Osteoblast (primary cell): ENCODE data around the gene NGDN. TPM values are rescaled to one million over a fixed set of nuclear protein-coding genes. Genes with fewer than 3 reads are reported as not detected.

Experiments
- DNase-seq: peaks from one replicate; pipeline ENCODE4 v3.0.0; 2011; ENCODE audit warnings: low spot score, mixed read lengths; ENCODE audit not compliant: insufficient read length; ENCODE audit errors: missing footprints
- H2AFZ ChIP-seq: 2 replicates; pipeline ENCODE4 v1.6.0; 2011; ENCODE audit warnings: mild to moderate bottlenecking, low read length
- H3K27ac ChIP-seq: 2 replicates; pipeline ENCODE4 v1.5.1; 2011; ENCODE audit warnings: mild to moderate bottlenecking, low read depth, low read length, moderate library complexity
- H3K27me3 ChIP-seq: 2 replicates; pipeline ENCODE4 v1.6.0; 2012; ENCODE audit warnings: mild to moderate bottlenecking, control low read depth, inconsistent platforms, low read length, moderate library complexity; ENCODE audit not compliant: insufficient read depth
- H3K36me3 ChIP-seq: 2 replicates; pipeline ENCODE4 v1.5.1; 2011; ENCODE audit warnings: mild to moderate bottlenecking, low read length, control low read depth, moderate library complexity; ENCODE audit not compliant: insufficient read depth
- H3K4me1 ChIP-seq: 2 replicates; pipeline ENCODE4 v1.5.1; 2011; ENCODE audit warnings: mild to moderate bottlenecking, low read length, control low read depth, moderate library complexity; ENCODE audit not compliant: insufficient read depth
- H3K4me2 ChIP-seq: 2 replicates; pipeline ENCODE4 v1.6.0; 2011; ENCODE audit warnings: mild to moderate bottlenecking, low read length; ENCODE audit not compliant: insufficient read depth
- H3K4me3 ChIP-seq: fragments of 200-600 bp; sonication (generic); 3 replicates; pipeline ENCODE4 v1.5.1; 2012; ENCODE audit warnings: mild to moderate bottlenecking, low read length, inconsistent platforms; ENCODE audit not compliant: insufficient read depth
- H3K79me2 ChIP-seq: 2 replicates; pipeline ENCODE4 v1.6.0; 2012; ENCODE audit warnings: mild to moderate bottlenecking, low read length, control low read depth, inconsistent platforms; ENCODE audit not compliant: insufficient read depth
- H3K9me3 ChIP-seq: 2 replicates; pipeline ENCODE4 v1.5.1; 2011; ENCODE audit warnings: low read depth, low read length, control low read depth
- H4K20me1 ChIP-seq: 2 replicates; pipeline ENCODE4 v1.6.0; 2012; ENCODE audit warnings: mild to moderate bottlenecking, low read length, control low read depth; ENCODE audit not compliant: insufficient read depth
- total RNA-seq: library from RNA; depleted of rRNA; stranded (reverse); fragments of >200 nt; gene quantifications from 2 replicates; pipeline ENCODE4 v1.2.3, GENCODE V29; 2012
- TF ChIP-seq, protein P1 (sequence below): IDR thresholded peaks from 2 replicates; pipeline ENCODE4 v1.5.1; 2011; ENCODE audit warnings: mild to moderate bottlenecking, low read depth, low read length, moderate library complexity; ENCODE audit errors: extremely low read depth

NGDN gene
- total RNA-seq, 1 donor, result 49.6 TPM

DNA sequence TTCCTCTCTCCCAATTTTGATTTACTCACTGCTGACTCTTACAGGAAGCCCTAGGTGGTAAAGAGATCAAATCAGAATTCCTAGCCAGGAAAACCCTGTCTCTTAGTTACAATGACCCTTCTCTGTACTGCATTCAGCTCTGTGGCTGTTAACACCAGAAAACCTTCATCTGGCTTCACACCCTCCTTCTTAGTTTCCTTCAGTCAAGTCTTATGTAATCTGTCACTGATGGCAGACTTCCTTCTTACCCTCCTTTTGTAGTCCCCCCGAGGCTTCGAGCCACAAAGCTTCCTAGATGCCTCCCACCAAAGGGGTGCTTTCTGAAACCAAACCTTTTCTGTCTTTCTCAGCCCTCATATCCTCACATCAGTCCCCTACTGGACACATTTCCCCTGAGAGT, 16.5 kb downstream of the NGDN start:
- no peaks in the 10 kb centered on the region for H3K79me2 ChIP-seq
- no peaks in the 10 kb centered on the region for H3K4me1 ChIP-seq
- no peak overlapping the region for H3K4me3 ChIP-seq
- TF ChIP-seq, protein P1, sequence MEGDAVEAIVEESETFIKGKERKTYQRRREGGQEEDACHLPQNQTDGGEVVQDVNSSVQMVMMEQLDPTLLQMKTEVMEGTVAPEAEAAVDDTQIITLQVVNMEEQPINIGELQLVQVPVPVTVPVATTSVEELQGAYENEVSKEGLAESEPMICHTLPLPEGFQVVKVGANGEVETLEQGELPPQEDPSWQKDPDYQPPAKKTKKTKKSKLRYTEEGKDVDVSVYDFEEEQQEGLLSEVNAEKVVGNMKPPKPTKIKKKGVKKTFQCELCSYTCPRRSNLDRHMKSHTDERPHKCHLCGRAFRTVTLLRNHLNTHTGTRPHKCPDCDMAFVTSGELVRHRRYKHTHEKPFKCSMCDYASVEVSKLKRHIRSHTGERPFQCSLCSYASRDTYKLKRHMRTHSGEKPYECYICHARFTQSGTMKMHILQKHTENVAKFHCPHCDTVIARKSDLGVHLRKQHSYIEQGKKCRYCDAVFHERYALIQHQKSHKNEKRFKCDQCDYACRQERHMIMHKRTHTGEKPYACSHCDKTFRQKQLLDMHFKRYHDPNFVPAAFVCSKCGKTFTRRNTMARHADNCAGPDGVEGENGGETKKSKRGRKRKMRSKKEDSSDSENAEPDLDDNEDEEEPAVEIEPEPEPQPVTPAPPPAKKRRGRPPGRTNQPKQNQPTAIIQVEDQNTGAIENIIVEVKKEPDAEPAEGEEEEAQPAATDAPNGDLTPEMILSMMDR, result no peak
- no peaks in the 10 kb centered on the region for H3K27me3 ChIP-seq
- H3K4me2 ChIP-seq, result no peak overlapping the region
- H3K27ac ChIP-seq, result no peak overlapping the region
- no peaks in the 10 kb centered on the region for H3K36me3 ChIP-seq
- no peaks in the 10 kb centered on the region for H3K9me3 ChIP-seq
- peaks cover 18% of the 10 kb centered on the region for H4K20me1 ChIP-seq
- DNase-seq, result peak; percentile 17
- no peak overlapping the region for H2AFZ ChIP-seq

GRCh38 chr14:23487216-23487615, 17.7 kb downstream of the NGDN start:
- no peak overlapping the region for H3K4me3 ChIP-seq
- no peak overlapping the region for H2AFZ ChIP-seq
- no peak overlapping the region for H3K4me2 ChIP-seq
- TF ChIP-seq, protein P1, result no peak
- DNase-seq, result no peak
- no peaks in the 10 kb centered on the region for H3K36me3 ChIP-seq
- H3K27me3 ChIP-seq, result no peaks in the 10 kb centered on the region
- H4K20me1 ChIP-seq, result peaks cover 6% of the 10 kb centered on the region
- no peaks in the 10 kb centered on the region for H3K4me1 ChIP-seq
- H3K9me3 ChIP-seq, result no peaks in the 10 kb centered on the region
- no peaks in the 10 kb centered on the region for H3K79me2 ChIP-seq
- no peak overlapping the region for H3K27ac ChIP-seq

GRCh38 chr14:23492618-23493272, 23.2 kb downstream of the NGDN start:
- Histone ChIP-seq H3K27me3 (no peaks in the 10 kb centered on the region), H3K4me1 (no peaks in the 10 kb centered on the region), H4K20me1 (peaks cover 4% of the 10 kb centered on the region), H2AFZ (no peak overlapping the region), H3K27ac (no peak overlapping the region), H3K4me3 (no peak overlapping the region), H3K4me2 (no peak overlapping the region), H3K79me2 (no peaks in the 10 kb centered on the region), H3K36me3 (no peaks in the 10 kb centered on the region), H3K9me3 (no peaks in the 10 kb centered on the region)
- peak; percentile 76 for DNase-seq
- TF ChIP-seq, protein P1, result no peak

- Histone ChIP-seq H4K20me1 (peaks cover 4% of the 10 kb centered on the region), H2AFZ (no peak overlapping the region), H3K79me2 (no peaks in the 10 kb centered on the region), H3K27ac (no peak overlapping the region), H3K36me3 (no peaks in the 10 kb centered on the region), H3K9me3 (no peaks in the 10 kb centered on the region), H3K27me3 (no peaks in the 10 kb centered on the region), H3K4me2 (no peak overlapping the region), H3K4me3 (no peak overlapping the region), H3K4me1 (no peaks in the 10 kb centered on the region)
- no peak for DNase-seq
- TF ChIP-seq, protein P1, result no peak
These were observed 24.7 kb downstream of the NGDN start for GRCh38 chr14:23494223-23494622.
